Measurements from ENCODE around the gene GPLD1. TPM values are rescaled to one million over a fixed set of nuclear protein-coding genes. Genes with fewer than 3 reads are reported as not detected.

Gene GPLD1
- total and polyA plus RNA-seq, 2 donors (not counting 1 experiment from before 2014, with no cell fraction given): under 0.01 to 0.07 TPM

DNA sequence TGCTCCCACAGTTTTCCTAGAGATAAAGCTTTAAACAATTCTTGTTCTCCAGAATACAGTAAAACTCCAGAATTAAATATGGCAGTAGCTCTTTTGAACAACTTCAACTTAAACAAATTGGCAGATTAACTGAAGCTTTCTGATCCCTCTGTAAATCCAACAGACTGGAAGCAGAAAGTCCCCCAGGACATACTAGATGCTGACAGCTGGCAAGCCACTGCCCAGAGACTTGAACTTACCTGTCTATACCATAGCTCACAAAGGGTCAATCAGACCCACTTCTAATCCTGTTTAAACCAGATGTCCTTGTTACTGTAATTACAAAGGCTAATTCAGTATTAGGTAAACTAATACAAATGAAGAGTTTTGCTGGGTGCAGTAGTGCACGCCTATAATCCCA, 12.3 kb downstream of the GPLD1 start:
- DNase-seq (ENCODE audit: low read depth in 2 of 2): no peak
- no peak overlapping the region for H3K27ac ChIP-seq (ENCODE audit: insufficient read depth, low read length)
- H3K79me2 ChIP-seq (ENCODE audit: control insufficient read depth, insufficient read depth, low read length): no peaks in the 10 kb centered on the region
- H3K4me1 ChIP-seq (ENCODE audit: control insufficient read depth, extremely low read depth, insufficient read depth, low read length): no peaks in the 10 kb centered on the region
- no peak overlapping the region for H2AFZ ChIP-seq (ENCODE audit: low read length)
- no peak overlapping the region for H3K4me2 ChIP-seq (ENCODE audit: extremely low read depth, insufficient read depth, low read length)
- H3K9ac ChIP-seq (ENCODE audit: insufficient read depth, low read length): no peak overlapping the region
- H3K4me3 ChIP-seq (replicated peaks in 1 of 4; ENCODE audit: control extremely low read depth in 1 of 4, insufficient read depth in 1 of 4, low read depth in 3 of 4, low read length in 4 of 4): no peak overlapping the region
- no peaks in the 10 kb centered on the region for H3K27me3 ChIP-seq (ENCODE audit: control insufficient read depth, insufficient read depth, low read length)
- no peaks in the 10 kb centered on the region for H3K9me3 ChIP-seq (ENCODE audit: control insufficient read depth, insufficient read depth, low read depth, low read length)
- TF ChIP-seq, protein P1, sequence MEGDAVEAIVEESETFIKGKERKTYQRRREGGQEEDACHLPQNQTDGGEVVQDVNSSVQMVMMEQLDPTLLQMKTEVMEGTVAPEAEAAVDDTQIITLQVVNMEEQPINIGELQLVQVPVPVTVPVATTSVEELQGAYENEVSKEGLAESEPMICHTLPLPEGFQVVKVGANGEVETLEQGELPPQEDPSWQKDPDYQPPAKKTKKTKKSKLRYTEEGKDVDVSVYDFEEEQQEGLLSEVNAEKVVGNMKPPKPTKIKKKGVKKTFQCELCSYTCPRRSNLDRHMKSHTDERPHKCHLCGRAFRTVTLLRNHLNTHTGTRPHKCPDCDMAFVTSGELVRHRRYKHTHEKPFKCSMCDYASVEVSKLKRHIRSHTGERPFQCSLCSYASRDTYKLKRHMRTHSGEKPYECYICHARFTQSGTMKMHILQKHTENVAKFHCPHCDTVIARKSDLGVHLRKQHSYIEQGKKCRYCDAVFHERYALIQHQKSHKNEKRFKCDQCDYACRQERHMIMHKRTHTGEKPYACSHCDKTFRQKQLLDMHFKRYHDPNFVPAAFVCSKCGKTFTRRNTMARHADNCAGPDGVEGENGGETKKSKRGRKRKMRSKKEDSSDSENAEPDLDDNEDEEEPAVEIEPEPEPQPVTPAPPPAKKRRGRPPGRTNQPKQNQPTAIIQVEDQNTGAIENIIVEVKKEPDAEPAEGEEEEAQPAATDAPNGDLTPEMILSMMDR (conservative IDR thresholded peaks at IDR 0.05 in 1 of 2, IDR thresholded peaks at IDR 0.05 in 1 of 2; ENCODE audit: low read depth in 1 of 2, low read length in 2 of 2): no peak
- no peak for TF ChIP-seq EZH2 (IDR thresholded peaks at IDR 0.05; ENCODE audit: low read length, missing control alignments)
- H4K20me1 ChIP-seq (ENCODE audit: control insufficient read depth, extremely low read depth, insufficient read depth, low read length): no peaks in the 10 kb centered on the region
- no peaks in the 10 kb centered on the region for H3K36me3 ChIP-seq (ENCODE audit: control insufficient read depth, insufficient read depth, low read length)

GRCh38 chr6:24476631-24477030, 12.7 kb downstream of the GPLD1 start:
- Histone ChIP-seq H2AFZ (ENCODE audit: low read length) (no peak overlapping the region), H3K27me3 (ENCODE audit: control insufficient read depth, insufficient read depth, low read length) (no peaks in the 10 kb centered on the region), H3K79me2 (ENCODE audit: control insufficient read depth, insufficient read depth, low read length) (no peaks in the 10 kb centered on the region), H3K36me3 (ENCODE audit: control insufficient read depth, insufficient read depth, low read length) (no peaks in the 10 kb centered on the region), H3K4me1 (ENCODE audit: control insufficient read depth, extremely low read depth, insufficient read depth, low read length) (no peaks in the 10 kb centered on the region), H3K4me3 (replicated peaks in 1 of 4; ENCODE audit: control extremely low read depth in 1 of 4, insufficient read depth in 1 of 4, low read depth in 3 of 4, low read length in 4 of 4) (no peak overlapping the region), H3K27ac (ENCODE audit: insufficient read depth, low read length) (no peak overlapping the region), H4K20me1 (ENCODE audit: control insufficient read depth, extremely low read depth, insufficient read depth, low read length) (no peaks in the 10 kb centered on the region), H3K4me2 (ENCODE audit: extremely low read depth, insufficient read depth, low read length) (no peak overlapping the region), H3K9me3 (ENCODE audit: control insufficient read depth, insufficient read depth, low read depth, low read length) (no peaks in the 10 kb centered on the region), H3K9ac (ENCODE audit: insufficient read depth, low read length) (no peak overlapping the region)
- no peak for TF ChIP-seq EZH2 (IDR thresholded peaks at IDR 0.05; ENCODE audit: low read length, missing control alignments)
- TF ChIP-seq, protein P1 (conservative IDR thresholded peaks at IDR 0.05 in 1 of 2, IDR thresholded peaks at IDR 0.05 in 1 of 2; ENCODE audit: low read depth in 1 of 2, low read length in 2 of 2): no peak
- no peak for DNase-seq (ENCODE audit: low read depth in 2 of 2)

GRCh38 chr6:24472181-24472580, 17.2 kb downstream of the GPLD1 start:
- Histone ChIP-seq H3K27me3 (ENCODE audit: control insufficient read depth, insufficient read depth, low read length) (no peaks in the 10 kb centered on the region), H3K27ac (ENCODE audit: insufficient read depth, low read length) (no peak overlapping the region), H3K4me3 (replicated peaks in 1 of 4; ENCODE audit: control extremely low read depth in 1 of 4, insufficient read depth in 1 of 4, low read depth in 3 of 4, low read length in 4 of 4) (no peak overlapping the region), H3K4me1 (ENCODE audit: control insufficient read depth, extremely low read depth, insufficient read depth, low read length) (no peaks in the 10 kb centered on the region), H3K4me2 (ENCODE audit: extremely low read depth, insufficient read depth, low read length) (no peak overlapping the region), H3K79me2 (ENCODE audit: control insufficient read depth, insufficient read depth, low read length) (no peaks in the 10 kb centered on the region), H4K20me1 (ENCODE audit: control insufficient read depth, extremely low read depth, insufficient read depth, low read length) (no peaks in the 10 kb centered on the region), H2AFZ (ENCODE audit: low read length) (no peak overlapping the region), H3K36me3 (ENCODE audit: control insufficient read depth, insufficient read depth, low read length) (no peaks in the 10 kb centered on the region), H3K9me3 (ENCODE audit: control insufficient read depth, insufficient read depth, low read depth, low read length) (no peaks in the 10 kb centered on the region), H3K9ac (ENCODE audit: insufficient read depth, low read length) (no peak overlapping the region)
- TF ChIP-seq, protein P1 (conservative IDR thresholded peaks at IDR 0.05 in 1 of 2, IDR thresholded peaks at IDR 0.05 in 1 of 2; ENCODE audit: low read depth in 1 of 2, low read length in 2 of 2): no peak
- TF ChIP-seq EZH2 (IDR thresholded peaks at IDR 0.05; ENCODE audit: low read length, missing control alignments): no peak
- DNase-seq (ENCODE audit: low read depth in 2 of 2): peak in 1 of 2 donors; percentile 5
